Mucosa of descending colon (tissue), 3 donors: ENCODE results near the gene IRF7. TPM values are rescaled to one million over a fixed set of nuclear protein-coding genes. Genes with fewer than 3 reads are reported as not detected.
A peak's percentile ranks its signal among the peaks of the same experiment; 100 is the strongest.

Experiments used
- ATAC-seq: fragments of 200-7000 bp; cut with Tn5 transposase; one replicate; pipeline ENCODE4 v1.9.1; 2020; ENCODE audit warnings: mild to moderate bottlenecking, moderate library complexity
- DNase-seq, 3 donors: peaks; one replicate each; pipeline ENCODE4 v3.0.0-alpha.2; 2020
- H3K36me3 ChIP-seq: fragments of 200-600 bp; one replicate; pipeline ENCODE4 v1.8.0; 2021; ENCODE audit warnings: low read depth, mild to moderate bottlenecking
- H3K4me1 ChIP-seq: fragments of 200-600 bp; one replicate; pipeline ENCODE4 v1.8.0; 2021; ENCODE audit warnings: low read depth, mild to moderate bottlenecking
- H3K4me3 ChIP-seq: fragments of 200-600 bp; one replicate; pipeline ENCODE4 v1.8.0; 2021; ENCODE audit warnings: mild to moderate bottlenecking
- H3K9me3 ChIP-seq: fragments of 200-600 bp; one replicate; pipeline ENCODE4 v1.8.0; 2021; ENCODE audit warnings: mild to moderate bottlenecking
- intact Hi-C, 2 donors: fragments of 100-400 bp; cut with DNase I in 1 of 2; cut with micrococcal nuclease in 1 of 2; formaldehyde crosslinking; loops; one replicate each; pipeline versions ENCODE4 v1.11.0 to v1.11.1; 2022; cut with DNase I, micrococcal nuclease
- microRNA-seq: library from miRNA; unstranded; fragments of <30 nt; microRNA quantifications from one replicate; pipeline ENCODE4, GENCODE V29; 2019
- total RNA-seq, 3 donors: library from RNA; stranded (reverse); fragmentation: NEBNext Ultra II Directional in 2 of 3; extraction: Animal tissue kit (Norgen Biotek cat#: 25700) in 2 of 3; gene quantifications; one replicate each; pipeline versions ENCODE4 v1.2.1 to v1.2.4, GENCODE V29; 2021 to 2023
- TF ChIP-seq, protein P1 (sequence below): fragments of 200-600 bp; IDR thresholded peaks from one replicate; pipeline ENCODE4 v1.8.0; 2022; ENCODE audit warnings: antibody characterized with exemption, mild to moderate bottlenecking
- donor health status: DM: no; HTN: no; CAD: no; lungs with moderate emphysema.
- donor health status: DM: no; HTN: no; CAD: no.
- donor health status: DM: no; HTN: yes; CAD: no.

The IRF7 gene
- total RNA-seq, 3 donors from 2014 or later, result 26.9 to 36.1 (median 27.8) TPM

DNA sequence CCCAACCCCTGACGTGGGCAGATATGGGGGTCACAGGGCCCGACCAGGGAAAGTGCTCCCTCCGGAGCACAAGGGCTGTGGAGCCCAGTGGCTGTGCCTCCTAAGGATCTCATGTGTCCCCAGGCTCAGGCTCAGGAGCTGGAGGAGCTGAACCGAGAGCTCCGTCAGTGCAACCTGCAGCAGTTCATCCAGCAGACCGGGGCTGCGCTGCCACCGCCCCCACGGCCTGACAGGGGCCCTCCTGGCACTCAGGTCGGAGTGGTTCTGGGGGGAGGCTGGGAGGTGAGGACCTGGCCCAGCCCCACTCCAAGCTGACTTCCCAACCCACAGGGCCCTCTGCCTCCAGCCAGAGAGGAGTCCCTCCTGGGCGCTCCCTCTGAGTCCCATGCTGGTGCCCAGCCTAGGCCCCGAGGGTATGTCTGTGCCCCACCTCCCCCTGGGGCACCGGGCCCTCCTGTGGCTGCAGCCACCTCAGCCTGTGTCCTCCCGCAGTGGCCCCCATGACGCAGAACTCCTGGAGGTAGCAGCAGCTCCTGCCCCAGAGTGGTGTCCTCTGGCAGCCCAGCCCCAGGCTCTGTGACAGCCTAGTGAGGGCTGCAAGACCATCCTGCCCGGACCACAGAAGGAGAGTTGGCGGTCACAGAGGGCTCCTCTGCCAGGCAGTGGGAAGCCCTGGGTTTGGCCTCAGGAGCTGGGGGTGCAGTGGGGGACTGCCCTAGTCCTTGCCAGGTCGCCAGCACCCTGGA is 52.5 kb downstream of the IRF7 start:
- Histone ChIP-seq H3K9me3 (no peaks in the 10 kb centered on the region), H3K4me3 (no peak overlapping the region), H3K36me3 (peaks cover under 1% of the 10 kb centered on the region), H3K4me1 (peaks cover 43% of the 10 kb centered on the region)
- ATAC-seq (no peak), DNase-seq (peak in 2 of 3 donors; percentile 36 to 56)
- intact Hi-C loops, result no loop called here
- TF ChIP-seq, protein P1, sequence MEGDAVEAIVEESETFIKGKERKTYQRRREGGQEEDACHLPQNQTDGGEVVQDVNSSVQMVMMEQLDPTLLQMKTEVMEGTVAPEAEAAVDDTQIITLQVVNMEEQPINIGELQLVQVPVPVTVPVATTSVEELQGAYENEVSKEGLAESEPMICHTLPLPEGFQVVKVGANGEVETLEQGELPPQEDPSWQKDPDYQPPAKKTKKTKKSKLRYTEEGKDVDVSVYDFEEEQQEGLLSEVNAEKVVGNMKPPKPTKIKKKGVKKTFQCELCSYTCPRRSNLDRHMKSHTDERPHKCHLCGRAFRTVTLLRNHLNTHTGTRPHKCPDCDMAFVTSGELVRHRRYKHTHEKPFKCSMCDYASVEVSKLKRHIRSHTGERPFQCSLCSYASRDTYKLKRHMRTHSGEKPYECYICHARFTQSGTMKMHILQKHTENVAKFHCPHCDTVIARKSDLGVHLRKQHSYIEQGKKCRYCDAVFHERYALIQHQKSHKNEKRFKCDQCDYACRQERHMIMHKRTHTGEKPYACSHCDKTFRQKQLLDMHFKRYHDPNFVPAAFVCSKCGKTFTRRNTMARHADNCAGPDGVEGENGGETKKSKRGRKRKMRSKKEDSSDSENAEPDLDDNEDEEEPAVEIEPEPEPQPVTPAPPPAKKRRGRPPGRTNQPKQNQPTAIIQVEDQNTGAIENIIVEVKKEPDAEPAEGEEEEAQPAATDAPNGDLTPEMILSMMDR, result no peak

Small RNA genes within 50 kb of the gene (microRNA-seq; reads per million reads assigned to microRNA genes)
- gene MIR210, result 380 reads per million, percentile 76 among the genes with 10 or more reads in this experiment

Other genes starting within 250 kb of the IRF7 start
- gene B4GALNT4, start 246.5 kb downstream of the IRF7 start, total RNA-seq, result 10 to 100 TPM in 1 of 3 donors, 1 to 10 TPM in 2; 2.1 to 11.8 (median 2.2) TPM
- gene PKP3, start 221.7 kb downstream of the IRF7 start, total RNA-seq, result 100 to 1,000 TPM in 2 of 3 donors, 10 to 100 TPM in 1; 73.3 to 174 (median 143) TPM
- gene SIGIRR, start 201.0 kb downstream of the IRF7 start, total RNA-seq, result 100 to 1,000 TPM; 103 to 190 (median 116) TPM
- gene ANO9, start 173.9 kb downstream of the IRF7 start, total RNA-seq, result 100 to 1,000 TPM in 2 of 3 donors, 10 to 100 TPM in 1; 85.2 to 179 (median 131) TPM
- gene PTDSS2, start 165.7 kb downstream of the IRF7 start, total RNA-seq, result 10 to 100 TPM; 19.2 to 34.8 (median 27.3) TPM
- gene RNH1, start 108.7 kb downstream of the IRF7 start, total RNA-seq, result 100 to 1,000 TPM; 108 to 127 (median 118) TPM
- gene HRAS, start 80.4 kb downstream of the IRF7 start, total RNA-seq, result 10 to 100 TPM; 41.4 to 50.6 (median 50.1) TPM
- gene LRRC56, start 78.4 kb downstream of the IRF7 start, total RNA-seq, result 1 to 10 TPM; 1.5 to 5.2 (median 4.8) TPM
- gene LMNTD2, start 55.2 kb downstream of the IRF7 start, total RNA-seq, result 10 to 100 TPM in 2 of 3 donors, 1 to 10 TPM in 1; 5.4 to 19.1 (median 10.7) TPM
- gene RASSF7, start 55.0 kb downstream of the IRF7 start, total RNA-seq, result 100 to 1,000 TPM in 1 of 3 donors, 10 to 100 TPM in 2; 45.7 to 108 (median 83.7) TPM
- gene PHRF1, start 39.5 kb downstream of the IRF7 start, total RNA-seq, result 10 to 100 TPM; 35.0 to 40.2 (median 35.0) TPM
- gene CDHR5, start 9.0 kb upstream of the IRF7 start, total RNA-seq, result 100 to 1,000 TPM; 195 to 549 (median 316) TPM
- 1 to 10 TPM in 2 of 3 donors, not detected in 1; 1.0 TPM for gene SCT, start 11.2 kb upstream of the IRF7 start, total RNA-seq
- gene DRD4, start 21.3 kb upstream of the IRF7 start, total RNA-seq, result 1 to 10 TPM; 1.2 to 2.4 (median 1.8) TPM
- gene DEAF1, start 79.3 kb upstream of the IRF7 start, total RNA-seq, result 10 to 100 TPM; 25.1 to 35.7 (median 25.9) TPM
- 10 to 100 TPM; 31.6 to 43.1 (median 38.0) TPM for gene TMEM80, start 79.9 kb upstream of the IRF7 start, total RNA-seq
- 100 to 1,000 TPM; 176 to 335 (median 253) TPM for gene EPS8L2, start 90.3 kb upstream of the IRF7 start, total RNA-seq
- gene TALDO1, start 131.5 kb upstream of the IRF7 start, total RNA-seq, result 100 to 1,000 TPM; 101 to 158 (median 128) TPM
- 10 to 100 TPM; 51.9 to 58.8 (median 57.4) TPM for gene GATD1, start 161.5 kb upstream of the IRF7 start, total RNA-seq
- 1 to 10 TPM in 1 of 3 donors, under 1 TPM in 1, not detected in 1; 0.34 to 2.2 TPM for gene CEND1, start 174.1 kb upstream of the IRF7 start, total RNA-seq
- 10 to 100 TPM; 11.6 to 18.6 (median 14.4) TPM for gene SLC25A22, start 182.3 kb upstream of the IRF7 start, total RNA-seq
- gene PIDD1, start 189.3 kb upstream of the IRF7 start, total RNA-seq, result 10 to 100 TPM; 20.2 to 26.3 (median 23.8) TPM
- gene RPLP2, start 194.0 kb upstream of the IRF7 start, total RNA-seq, result 1,000 to 10,000 TPM; 1,532 to 1,798 (median 1,652) TPM
- gene PNPLA2, start 203.0 kb upstream of the IRF7 start, total RNA-seq, result 100 to 1,000 TPM; 138 to 253 (median 167) TPM
- 100 to 1,000 TPM in 2 of 3 donors, 10 to 100 TPM in 1; 43.5 to 137 (median 129) TPM for gene CRACR2B, start 212.0 kb upstream of the IRF7 start, total RNA-seq
- 100 to 1,000 TPM; 364 to 415 (median 378) TPM for gene CD151, start 217.0 kb upstream of the IRF7 start, total RNA-seq
- 10 to 100 TPM; 67.1 to 86.8 (median 82.1) TPM for gene POLR2L, start 226.6 kb upstream of the IRF7 start, total RNA-seq
- 10 to 100 TPM in 2 of 3 donors, 1 to 10 TPM in 1; 9.2 to 42.4 (median 24.7) TPM for gene TSPAN4, start 226.9 kb upstream of the IRF7 start, total RNA-seq